Tibial nerve (tissue), 3 donors: ENCODE measurements around the gene PCSK2.

Experiments
- CTCF ChIP-seq, 5 experiments: fragments of 200-600 bp in 3 of 5; fragments of 450-650 bp in 2 of 5; sonication (generic) in 3 of 5; IDR thresholded peaks; one replicate each; pipeline ENCODE4 v1.5.1; 2016 to 2019; ENCODE audit warnings: antibody characterized with exemption in 5 of 5, mild to moderate bottlenecking in 3 of 5, moderate library complexity in 2 of 5
- POLR2A ChIP-seq, 2 donors: fragments of 450-650 bp; IDR thresholded peaks; one replicate each; pipeline ENCODE4 v1.6.1; 2017; ENCODE audit warnings: antibody characterized with exemption in 2 of 2, mild to moderate bottlenecking in 2 of 2, moderate library complexity in 2 of 2

GRCh38 chr20:17457588-17458190 is 230.8 kb downstream of the PCSK2 start:
- no peak for TF ChIP-seq CTCF (IDR thresholded peaks at IDR 0.05)
- no peak for TF ChIP-seq POLR2A (IDR thresholded peaks at IDR 0.05)
